ENCODE results near the gene SLC16A13. TPM values are rescaled to one million over a fixed set of nuclear protein-coding genes. Genes with fewer than 3 reads are reported as not detected.

SLC16A13 gene
- total and polyA plus RNA-seq, 2 donors (not counting 1 experiment from before 2014, with no cell fraction given) = 1.3 to 1.4 TPM

- Histone ChIP-seq H3K9ac (ENCODE audit: insufficient read depth, low read length) (no peak overlapping the region), H3K36me3 (ENCODE audit: control insufficient read depth, insufficient read depth, low read length) (no peaks in the 10 kb centered on the region), H4K20me1 (ENCODE audit: control insufficient read depth, extremely low read depth, insufficient read depth, low read length) (no peaks in the 10 kb centered on the region), H3K4me3 (replicated peaks in 1 of 4; ENCODE audit: control extremely low read depth in 1 of 4, insufficient read depth in 1 of 4, low read depth in 3 of 4, low read length in 4 of 4) (no peak overlapping the region), H3K27ac (ENCODE audit: insufficient read depth, low read length) (no peak overlapping the region), H3K4me2 (ENCODE audit: extremely low read depth, insufficient read depth, low read length) (no peak overlapping the region), H2AFZ (ENCODE audit: low read length) (no peak overlapping the region), H3K4me1 (ENCODE audit: control insufficient read depth, extremely low read depth, insufficient read depth, low read length) (peaks cover 7% of the 10 kb centered on the region), H3K79me2 (ENCODE audit: control insufficient read depth, insufficient read depth, low read length) (no peaks in the 10 kb centered on the region), H3K27me3 (ENCODE audit: control insufficient read depth, insufficient read depth, low read length) (peaks cover 18% of the 10 kb centered on the region), H3K9me3 (ENCODE audit: control insufficient read depth, insufficient read depth, low read depth, low read length) (no peaks in the 10 kb centered on the region)
- no peak for TF ChIP-seq EZH2 (IDR thresholded peaks at IDR 0.05; ENCODE audit: low read length, missing control alignments)
- TF ChIP-seq CTCF (conservative IDR thresholded peaks at IDR 0.05 in 1 of 2, IDR thresholded peaks at IDR 0.05 in 1 of 2; ENCODE audit: low read depth in 1 of 2, low read length in 2 of 2) = no peak
- no peak for DNase-seq (ENCODE audit: low read depth in 2 of 2)
Measured at GRCh38 chr17:7039832-7040231, 4.0 kb downstream of the SLC16A13 start.

- peaks cover 18% of the 10 kb centered on the region for H3K27me3 ChIP-seq (ENCODE audit: control insufficient read depth, insufficient read depth, low read length)
- DNase-seq (ENCODE audit: low read depth in 2 of 2) = no peak
- no peak overlapping the region for H2AFZ ChIP-seq (ENCODE audit: low read length)
- H3K27ac ChIP-seq (ENCODE audit: insufficient read depth, low read length) = no peak overlapping the region
- H3K79me2 ChIP-seq (ENCODE audit: control insufficient read depth, insufficient read depth, low read length) = no peaks in the 10 kb centered on the region
- no peaks in the 10 kb centered on the region for H3K9me3 ChIP-seq (ENCODE audit: control insufficient read depth, insufficient read depth, low read depth, low read length)
- H3K36me3 ChIP-seq (ENCODE audit: control insufficient read depth, insufficient read depth, low read length) = no peaks in the 10 kb centered on the region
- no peak overlapping the region for H3K9ac ChIP-seq (ENCODE audit: insufficient read depth, low read length)
- H4K20me1 ChIP-seq (ENCODE audit: control insufficient read depth, extremely low read depth, insufficient read depth, low read length) = no peaks in the 10 kb centered on the region
- TF ChIP-seq CTCF (conservative IDR thresholded peaks at IDR 0.05 in 1 of 2, IDR thresholded peaks at IDR 0.05 in 1 of 2; ENCODE audit: low read depth in 1 of 2, low read length in 2 of 2) = no peak
- TF ChIP-seq EZH2 (IDR thresholded peaks at IDR 0.05; ENCODE audit: low read length, missing control alignments) = no peak
- H3K4me2 ChIP-seq (ENCODE audit: extremely low read depth, insufficient read depth, low read length) = no peak overlapping the region
- no peak overlapping the region for H3K4me3 ChIP-seq (replicated peaks in 1 of 4; ENCODE audit: control extremely low read depth in 1 of 4, insufficient read depth in 1 of 4, low read depth in 3 of 4, low read length in 4 of 4)
- H3K4me1 ChIP-seq (ENCODE audit: control insufficient read depth, extremely low read depth, insufficient read depth, low read length) = peaks cover 3% of the 10 kb centered on the region
Measured at GRCh38 chr17:7041607-7042500, 6.0 kb downstream of the SLC16A13 start.

GRCh38 chr17:7042501-7043181 lies 6.8 kb downstream of the SLC16A13 start:
- Histone ChIP-seq H3K4me2 (ENCODE audit: extremely low read depth, insufficient read depth, low read length) (no peak overlapping the region), H3K9ac (ENCODE audit: insufficient read depth, low read length) (no peak overlapping the region), H4K20me1 (ENCODE audit: control insufficient read depth, extremely low read depth, insufficient read depth, low read length) (no peaks in the 10 kb centered on the region), H3K36me3 (ENCODE audit: control insufficient read depth, insufficient read depth, low read length) (no peaks in the 10 kb centered on the region), H2AFZ (ENCODE audit: low read length) (no peak overlapping the region), H3K4me1 (ENCODE audit: control insufficient read depth, extremely low read depth, insufficient read depth, low read length) (peaks cover 3% of the 10 kb centered on the region), H3K27ac (ENCODE audit: insufficient read depth, low read length) (no peak overlapping the region), H3K79me2 (ENCODE audit: control insufficient read depth, insufficient read depth, low read length) (no peaks in the 10 kb centered on the region), H3K4me3 (replicated peaks in 1 of 4; ENCODE audit: control extremely low read depth in 1 of 4, insufficient read depth in 1 of 4, low read depth in 3 of 4, low read length in 4 of 4) (no peak overlapping the region), H3K27me3 (ENCODE audit: control insufficient read depth, insufficient read depth, low read length) (peaks cover 18% of the 10 kb centered on the region), H3K9me3 (ENCODE audit: control insufficient read depth, insufficient read depth, low read depth, low read length) (no peaks in the 10 kb centered on the region)
- no peak for DNase-seq (ENCODE audit: low read depth in 2 of 2)
- TF ChIP-seq CTCF (conservative IDR thresholded peaks at IDR 0.05 in 1 of 2, IDR thresholded peaks at IDR 0.05 in 1 of 2; ENCODE audit: low read depth in 1 of 2, low read length in 2 of 2) = no peak
- TF ChIP-seq EZH2 (IDR thresholded peaks at IDR 0.05; ENCODE audit: low read length, missing control alignments) = no peak
